Mucosa of stomach (tissue), 1 donor: ENCODE data around the gene IL17RD.
A peak's percentile ranks its signal among the peaks of the same experiment; 100 is the strongest.

Experiments used
- H3K27me3 ChIP-seq: one replicate; pipeline ENCODE4 v1.7.0; 2013; ENCODE audit warnings: mild to moderate bottlenecking, low read length; ENCODE audit not compliant: control insufficient read depth, insufficient read depth
- H3K36me3 ChIP-seq: one replicate; pipeline ENCODE4 v1.7.0; 2013; ENCODE audit warnings: low read length; ENCODE audit not compliant: control insufficient read depth, insufficient read depth
- H3K4me1 ChIP-seq: one replicate; pipeline ENCODE4 v1.7.0; 2013; ENCODE audit warnings: mild to moderate bottlenecking, low read length; ENCODE audit not compliant: control insufficient read depth, insufficient read depth
- H3K4me3 ChIP-seq: one replicate; pipeline ENCODE4 v1.7.0; 2013; ENCODE audit warnings: low read length
- H3K9ac ChIP-seq: one replicate; pipeline ENCODE4 v1.7.0; 2013; ENCODE audit warnings: mild to moderate bottlenecking, low read length, moderate library complexity
- H3K9me3 ChIP-seq: one replicate; pipeline ENCODE4 v1.7.0; 2013; ENCODE audit warnings: mild to moderate bottlenecking, low read length, moderate library complexity; ENCODE audit not compliant: control insufficient read depth
- donor health status: Pancreatic carcinoma.

Gene IL17RD

DNA sequence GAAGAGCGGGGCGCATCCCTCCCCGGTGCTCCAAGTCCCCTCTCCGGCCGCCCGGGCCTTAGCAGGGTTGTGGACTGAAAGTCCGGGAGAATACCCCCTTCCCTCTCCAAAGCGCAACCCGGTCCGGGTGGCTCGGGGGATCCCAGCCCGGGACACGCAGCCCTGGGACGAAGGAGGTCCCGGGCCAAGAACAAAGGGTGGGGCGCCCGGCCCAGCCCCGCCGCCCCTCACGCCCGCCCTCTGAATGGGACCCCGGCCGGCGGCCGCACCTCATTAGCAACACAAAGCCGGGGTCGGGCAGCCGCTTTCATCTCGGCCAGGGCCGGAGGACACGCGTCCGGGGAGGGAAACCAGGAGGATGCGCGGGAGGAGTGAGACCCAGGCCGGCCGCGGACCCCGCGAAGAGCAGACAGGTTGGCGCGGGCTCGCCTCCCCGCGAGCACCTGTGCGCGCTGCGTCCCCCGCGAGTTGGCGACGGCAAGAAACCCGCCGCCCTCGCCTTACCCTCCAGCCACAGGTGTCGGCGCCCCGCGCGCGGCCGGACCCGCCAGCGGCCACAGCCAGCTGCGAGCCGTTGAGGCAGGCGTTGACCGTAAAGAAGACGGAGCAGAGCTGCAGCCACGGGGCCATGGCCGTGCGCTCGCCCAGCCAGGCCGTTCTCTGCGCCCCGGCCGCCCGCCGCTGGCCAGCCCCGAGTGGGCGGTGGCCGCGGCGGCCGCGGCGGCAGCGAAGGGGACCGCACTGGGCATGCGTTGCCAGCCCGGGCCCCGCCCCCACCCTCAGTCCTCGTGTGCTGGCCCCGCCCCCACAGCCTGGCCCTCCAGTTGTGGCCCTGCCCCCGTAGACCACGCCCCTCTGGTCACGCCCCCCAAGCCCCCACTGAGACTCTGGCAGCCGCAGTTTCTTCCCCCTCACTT is at the start of gene IL17RD:
IL17RD (minus strand) TSS at position 697 of the 917 bp plus-strand sequence; CDS start at position 630, 67 bp downstream.
- Histone ChIP-seq H3K9ac (peak within 1 kb of the TSS; percentile 39), H3K4me3 (peak within 1 kb of the TSS; percentile 41), H3K36me3 (no peaks in the 10 kb centered on the region), H3K4me1 (peaks cover 12% of the 10 kb centered on the region), H3K9me3 (no peaks in the 10 kb centered on the region), H3K27me3 (peaks cover 27% of the 10 kb centered on the region)

DNA sequence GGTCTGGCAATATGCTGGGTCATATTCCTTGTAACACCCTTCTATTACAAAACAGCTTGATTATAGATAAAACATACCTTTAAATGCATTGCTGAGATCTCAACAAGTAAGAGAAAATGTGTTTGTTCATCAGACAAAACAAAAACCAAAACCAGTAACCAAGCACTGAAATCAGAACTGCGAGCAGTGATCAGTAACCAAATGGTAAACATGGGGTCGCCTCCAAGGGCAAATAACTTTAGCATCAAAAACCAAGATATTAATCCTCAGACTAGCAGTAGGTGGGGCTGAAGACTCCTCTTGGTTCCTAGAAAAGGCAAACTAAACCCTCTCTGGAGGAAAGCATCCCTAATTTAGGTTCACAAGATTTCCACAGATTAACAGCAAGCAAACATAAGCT is 41.3 kb upstream of the IL17RD start:
- Histone ChIP-seq H3K9ac (no peak overlapping the region), H3K9me3 (no peaks in the 10 kb centered on the region), H3K4me3 (no peak overlapping the region), H3K27me3 (no peaks in the 10 kb centered on the region), H3K4me1 (no peaks in the 10 kb centered on the region), H3K36me3 (no peaks in the 10 kb centered on the region)

DNA sequence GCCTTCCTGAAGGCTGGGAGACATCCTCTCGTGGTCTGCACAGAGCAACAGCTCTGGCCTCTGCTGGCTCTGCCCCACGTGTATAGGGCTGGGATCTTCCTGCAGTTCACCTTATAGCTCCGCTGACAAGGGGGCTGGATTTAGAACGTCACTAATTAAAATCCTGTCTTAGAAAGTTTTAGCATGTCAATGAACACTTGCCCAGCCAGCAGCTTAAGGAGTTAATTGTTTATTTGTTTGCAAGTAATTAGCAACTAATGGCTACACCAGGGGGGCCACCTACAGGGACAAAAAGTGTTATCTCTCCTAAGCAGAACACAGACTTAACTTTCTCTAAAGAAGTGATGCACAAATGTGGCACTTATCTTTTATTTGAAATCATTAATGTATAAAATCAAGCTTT is 34.7 kb upstream of the IL17RD start, which contains the start of gene HESX1:
HESX1 (minus strand) TSS at position 84 of the 403 bp plus-strand sequence; CDS start at position 24, 60 bp downstream.
- H3K4me1 ChIP-seq = no peaks in the 10 kb centered on the region

DNA sequence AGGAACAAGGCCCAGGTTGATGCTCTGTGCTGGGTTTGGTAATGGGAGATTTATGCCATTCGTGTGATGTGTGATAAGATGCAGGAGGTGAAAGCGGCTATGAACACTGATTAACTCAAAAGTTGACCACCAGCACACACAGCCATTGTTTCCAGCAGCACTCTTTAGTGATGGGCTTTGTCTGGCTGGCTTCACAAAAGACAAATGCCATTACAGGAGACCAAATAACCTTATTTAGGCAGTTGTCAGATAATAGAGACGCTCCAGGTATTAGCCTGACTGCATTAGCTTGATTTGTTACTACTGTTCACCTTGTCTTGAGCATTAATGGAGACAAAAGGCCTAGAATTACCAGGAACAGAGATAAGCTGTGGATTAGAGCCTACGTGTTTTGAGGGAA is 29.5 kb upstream of the IL17RD start:
- Histone ChIP-seq H3K9me3 (no peaks in the 10 kb centered on the region), H3K9ac (no peak overlapping the region), H3K36me3 (no peaks in the 10 kb centered on the region), H3K4me1 (no peaks in the 10 kb centered on the region), H3K4me3 (no peak overlapping the region), H3K27me3 (no peaks in the 10 kb centered on the region)

More for the DNA sequence above, 34.7 kb upstream of the IL17RD start, which contains the start of gene HESX1:
- H3K9ac ChIP-seq = no peak within 1 kb of the TSS
- no peaks in the 10 kb centered on the region for H3K36me3 ChIP-seq
- no peak within 1 kb of the TSS for H3K4me3 ChIP-seq
- H3K9me3 ChIP-seq = no peaks in the 10 kb centered on the region
- no peaks in the 10 kb centered on the region for H3K27me3 ChIP-seq

GRCh38 chr3:57192028-57192427 is 26.9 kb upstream of the IL17RD start:
- Histone ChIP-seq H3K36me3 (no peaks in the 10 kb centered on the region), H3K4me1 (no peaks in the 10 kb centered on the region), H3K9me3 (no peaks in the 10 kb centered on the region), H3K4me3 (no peak overlapping the region), H3K27me3 (no peaks in the 10 kb centered on the region), H3K9ac (no peak overlapping the region)

DNA sequence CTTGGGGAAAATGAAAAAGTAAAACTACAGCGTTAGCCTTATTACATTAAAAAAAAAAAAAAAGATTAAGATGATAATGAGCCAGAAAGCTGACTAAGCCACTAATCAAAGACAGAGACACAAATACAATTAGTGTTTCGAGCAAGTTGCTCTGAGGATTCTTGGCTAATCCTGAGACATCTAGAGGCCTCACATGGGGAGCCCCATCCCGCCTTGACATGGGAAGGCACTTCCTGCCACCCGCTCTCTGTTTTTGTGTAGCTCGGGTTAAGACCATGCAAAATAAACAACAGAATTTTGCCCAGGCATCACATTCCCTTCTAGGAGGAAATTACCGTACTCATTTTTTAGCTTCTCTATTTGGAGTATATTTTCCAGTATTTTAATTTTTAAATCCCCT is 19.4 kb upstream of the IL17RD start:
- no peak overlapping the region for H3K9ac ChIP-seq
- H3K4me3 ChIP-seq = no peak overlapping the region
- H3K4me1 ChIP-seq = no peaks in the 10 kb centered on the region
- peaks cover 5% of the 10 kb centered on the region for H3K27me3 ChIP-seq
- no peaks in the 10 kb centered on the region for H3K9me3 ChIP-seq
- H3K36me3 ChIP-seq = no peaks in the 10 kb centered on the region

GRCh38 chr3:57179580-57180410 is 14.6 kb upstream of the IL17RD start:
- H3K4me3 ChIP-seq = no peak overlapping the region
- peaks cover 10% of the 10 kb centered on the region for H3K27me3 ChIP-seq
- no peaks in the 10 kb centered on the region for H3K9me3 ChIP-seq

DNA sequence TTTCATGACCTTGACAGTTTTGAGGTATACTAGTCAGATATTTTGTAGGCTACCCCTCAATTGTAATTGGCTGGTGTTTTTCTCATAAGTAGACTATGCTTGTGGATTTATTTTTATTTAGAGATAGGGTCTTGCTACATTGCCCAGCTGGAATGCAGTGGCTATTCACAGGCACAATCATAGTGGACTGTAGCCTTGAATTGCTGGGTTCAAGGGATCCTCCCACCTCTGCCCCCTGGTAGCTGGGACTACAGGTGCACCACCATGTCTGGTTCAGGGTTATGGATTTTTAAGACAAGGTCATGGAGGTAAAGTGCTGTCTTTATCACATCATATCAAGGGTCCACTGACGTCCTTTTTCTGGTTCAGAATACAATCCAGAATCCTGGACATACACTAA is 10.9 kb upstream of the IL17RD start:
- Histone ChIP-seq H3K9ac (no peak overlapping the region), H3K4me3 (no peak overlapping the region), H3K4me1 (no peaks in the 10 kb centered on the region), H3K36me3 (no peaks in the 10 kb centered on the region), H3K27me3 (peaks cover 10% of the 10 kb centered on the region), H3K9me3 (no peaks in the 10 kb centered on the region)

More at GRCh38 chr3:57179580-57180410, 14.6 kb upstream of the IL17RD start:
- no peaks in the 10 kb centered on the region for H3K36me3 ChIP-seq
- no peaks in the 10 kb centered on the region for H3K4me1 ChIP-seq
- no peak overlapping the region for H3K9ac ChIP-seq

- H3K4me1 ChIP-seq = peaks cover 11% of the 10 kb centered on the region
- H3K4me3 ChIP-seq = no peak overlapping the region
- H3K36me3 ChIP-seq = no peaks in the 10 kb centered on the region
- no peak overlapping the region for H3K9ac ChIP-seq
- no peaks in the 10 kb centered on the region for H3K9me3 ChIP-seq
- peaks cover 5% of the 10 kb centered on the region for H3K27me3 ChIP-seq
Measured at GRCh38 chr3:57173687-57174086, 8.5 kb upstream of the IL17RD start.

DNA sequence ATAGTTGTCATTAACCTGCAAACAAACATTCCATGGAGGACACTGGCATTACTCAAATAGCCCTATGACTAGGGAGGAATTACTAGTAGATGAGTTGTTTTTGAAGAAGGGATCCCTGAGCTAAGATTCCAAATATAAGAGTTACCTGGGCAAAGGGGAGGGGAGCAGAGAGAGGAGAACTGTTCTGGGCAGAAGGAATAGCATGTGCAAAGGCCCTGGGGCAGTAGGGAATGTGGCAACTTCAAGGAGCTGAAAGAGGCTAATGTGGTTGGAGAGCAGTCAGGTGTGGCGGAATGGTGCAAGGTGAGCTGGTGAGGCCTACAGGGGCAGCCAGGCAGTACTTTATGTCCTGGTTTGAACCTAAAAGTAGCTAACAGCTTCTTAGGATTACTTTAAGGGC is 5.8 kb upstream of the IL17RD start:
- no peaks in the 10 kb centered on the region for H3K9me3 ChIP-seq

DNA sequence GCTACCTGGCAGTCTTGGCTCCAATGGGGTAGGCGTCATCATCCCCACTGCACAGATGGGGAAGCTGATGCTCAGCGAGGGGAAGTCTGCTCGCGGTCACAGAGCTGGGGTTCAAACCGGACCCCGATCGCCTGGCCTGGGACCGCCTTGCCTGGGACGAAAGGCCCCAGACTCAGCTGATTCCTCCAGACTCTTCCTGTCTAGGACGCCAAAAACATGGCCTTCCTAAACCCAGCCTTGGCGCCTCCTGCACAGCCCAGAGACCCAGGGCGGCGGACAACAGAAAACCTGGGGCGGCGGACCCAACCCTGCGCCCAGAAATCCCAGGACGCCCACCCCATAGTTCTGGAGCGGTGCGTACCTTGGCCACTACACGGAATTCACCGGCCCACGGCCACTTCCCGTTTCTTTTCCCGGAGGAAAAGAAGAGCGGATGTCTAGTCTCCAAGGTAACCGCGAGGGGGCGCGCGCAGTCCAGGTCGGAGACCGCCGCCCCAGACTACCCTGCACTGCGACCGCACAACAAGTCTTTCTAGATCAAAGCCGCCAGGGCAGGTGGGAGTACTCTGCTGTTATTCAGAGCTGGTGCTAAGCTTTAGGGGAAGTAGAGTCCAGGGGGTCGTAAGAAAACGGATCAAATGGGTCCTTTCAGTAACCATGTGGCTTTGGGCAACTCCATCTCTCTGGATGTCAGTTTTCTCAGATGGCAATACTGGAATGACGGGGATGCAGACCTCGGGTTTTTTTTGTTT is 4.9 kb upstream of the IL17RD start:
- H3K27me3 ChIP-seq = peaks cover 10% of the 10 kb centered on the region
- no peaks in the 10 kb centered on the region for H3K9me3 ChIP-seq
- peak overlapping the region; percentile 80 for H3K4me3 ChIP-seq
- peak overlapping the region; percentile 74 for H3K9ac ChIP-seq
- H3K4me1 ChIP-seq = peaks cover 11% of the 10 kb centered on the region
- H3K36me3 ChIP-seq = no peaks in the 10 kb centered on the region

More for the DNA sequence above, 5.8 kb upstream of the IL17RD start:
- no peak overlapping the region for H3K9ac ChIP-seq
- H3K36me3 ChIP-seq = no peaks in the 10 kb centered on the region
- no peak overlapping the region for H3K4me3 ChIP-seq
- H3K27me3 ChIP-seq = peaks cover 9% of the 10 kb centered on the region
- peaks cover 11% of the 10 kb centered on the region for H3K4me1 ChIP-seq
